Loucy (cell line): ENCODE data around the gene MARS2.

Experiments used
- H2AFZ ChIP-seq: fragments of 200-600 bp; sonication (generic); 2 replicates; pipeline ENCODE4 v1.6.0; 2016; ENCODE audit warnings: antibody characterized with exemption, mild to moderate bottlenecking, low read length, moderate library complexity
- H3F3A ChIP-seq: fragments of 200-600 bp; 2 replicates; pipeline ENCODE4 v1.6.0; 2016; ENCODE audit warnings: antibody characterized with exemption, low read depth, mild to moderate bottlenecking
- H3K27me3 ChIP-seq: fragments of 200-600 bp; sonication (generic); 2 replicates; pipeline ENCODE4 v1.6.1; 2014; ENCODE audit warnings: low read length, mild to moderate bottlenecking; ENCODE audit not compliant: insufficient read depth, poor library complexity, severe bottlenecking
- H3K36me3 ChIP-seq: fragments of 200-600 bp; sonication (generic); 2 replicates; pipeline ENCODE4 v1.6.1; 2016; ENCODE audit warnings: low read length; ENCODE audit not compliant: insufficient read depth
- H3K4me1 ChIP-seq: fragments of 200-600 bp; sonication (generic); 2 replicates; pipeline ENCODE4 v1.5.1; 2014; ENCODE audit warnings: low read length, mild to moderate bottlenecking; ENCODE audit not compliant: insufficient read depth, poor library complexity, severe bottlenecking
- H3K4me2 ChIP-seq: fragments of 200-600 bp; sonication (generic); 2 replicates; pipeline ENCODE4 v1.6.0; 2014; ENCODE audit warnings: antibody characterized with exemption, low read length, low read depth, mild to moderate bottlenecking; ENCODE audit not compliant: poor library complexity, severe bottlenecking
- H3K4me3 ChIP-seq: fragments of 200-600 bp; sonication (generic); 2 replicates; pipeline ENCODE4 v1.5.1; 2014; ENCODE audit warnings: low read length, mild to moderate bottlenecking, mixed read lengths; ENCODE audit not compliant: poor library complexity, severe bottlenecking
- H3K79me2 ChIP-seq: fragments of 200-600 bp; sonication (generic); 2 replicates; pipeline ENCODE4 v1.6.1; 2014; ENCODE audit warnings: low read length; ENCODE audit not compliant: insufficient read depth
- H3K9ac ChIP-seq: fragments of 200-600 bp; sonication (generic); 2 replicates; pipeline ENCODE4 v1.6.0; 2014; ENCODE audit warnings: mild to moderate bottlenecking, low read depth, low read length, moderate library complexity; ENCODE audit not compliant: poor library complexity, severe bottlenecking
- H3K9me2 ChIP-seq: fragments of 200-600 bp; sonication (generic); replicated peaks from 2 replicates; pipeline ENCODE4 v1.6.1; 2016; ENCODE audit warnings: low read depth, low read length, mixed read lengths
- H3K9me3 ChIP-seq: fragments of 200-600 bp; sonication (generic); 2 replicates; pipeline ENCODE4 v1.6.1; 2014; ENCODE audit warnings: mild to moderate bottlenecking, antibody characterized with exemption, low read length, low read depth; ENCODE audit not compliant: insufficient read depth
- H4K20me1 ChIP-seq: fragments of 200-600 bp; sonication (generic); 2 replicates; pipeline ENCODE4 v1.6.0; 2014; ENCODE audit warnings: antibody characterized with exemption, low read length, mild to moderate bottlenecking; ENCODE audit not compliant: insufficient read depth, poor library complexity, severe bottlenecking
- EZH2phosphoT487 ChIP-seq: fragments of 200-600 bp; IDR thresholded peaks from 2 replicates; pipeline ENCODE4 v1.6.1; 2018; ENCODE audit warnings: antibody characterized with exemption, mild to moderate bottlenecking, moderate library complexity, borderline replicate concordance
- TF ChIP-seq, protein P1 (sequence below): fragments of 200-600 bp; sonication (generic); conservative IDR thresholded peaks from 2 replicates; pipeline ENCODE4 v1.5.1; 2014; ENCODE audit warnings: mild to moderate bottlenecking, antibody characterized with exemption, low read length

Gene MARS2

GRCh38 chr2:197705121-197705911 is at the start of gene MARS2:
MARS2 (plus strand) TSS chr2:197705369; CDS start chr2:197705406, 37 bp downstream.
- no peaks in the 10 kb centered on the region for H3K36me3 ChIP-seq
- TF ChIP-seq, protein P1, sequence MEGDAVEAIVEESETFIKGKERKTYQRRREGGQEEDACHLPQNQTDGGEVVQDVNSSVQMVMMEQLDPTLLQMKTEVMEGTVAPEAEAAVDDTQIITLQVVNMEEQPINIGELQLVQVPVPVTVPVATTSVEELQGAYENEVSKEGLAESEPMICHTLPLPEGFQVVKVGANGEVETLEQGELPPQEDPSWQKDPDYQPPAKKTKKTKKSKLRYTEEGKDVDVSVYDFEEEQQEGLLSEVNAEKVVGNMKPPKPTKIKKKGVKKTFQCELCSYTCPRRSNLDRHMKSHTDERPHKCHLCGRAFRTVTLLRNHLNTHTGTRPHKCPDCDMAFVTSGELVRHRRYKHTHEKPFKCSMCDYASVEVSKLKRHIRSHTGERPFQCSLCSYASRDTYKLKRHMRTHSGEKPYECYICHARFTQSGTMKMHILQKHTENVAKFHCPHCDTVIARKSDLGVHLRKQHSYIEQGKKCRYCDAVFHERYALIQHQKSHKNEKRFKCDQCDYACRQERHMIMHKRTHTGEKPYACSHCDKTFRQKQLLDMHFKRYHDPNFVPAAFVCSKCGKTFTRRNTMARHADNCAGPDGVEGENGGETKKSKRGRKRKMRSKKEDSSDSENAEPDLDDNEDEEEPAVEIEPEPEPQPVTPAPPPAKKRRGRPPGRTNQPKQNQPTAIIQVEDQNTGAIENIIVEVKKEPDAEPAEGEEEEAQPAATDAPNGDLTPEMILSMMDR = no peak
- no peak for TF ChIP-seq EZH2phosphoT487
- no peaks in the 10 kb centered on the region for H3K9me3 ChIP-seq
- H3K4me3 ChIP-seq = peak within 1 kb of the TSS; percentile 98
- no peaks in the 10 kb centered on the region for H3F3A ChIP-seq
- H3K9ac ChIP-seq = peak within 1 kb of the TSS; percentile 83
- H3K4me2 ChIP-seq = peak within 1 kb of the TSS; percentile 91
- H3K79me2 ChIP-seq = peaks cover 47% of the 10 kb centered on the region
- peak within 1 kb of the TSS; percentile 98 for H2AFZ ChIP-seq
- no peaks in the 10 kb centered on the region for H3K27me3 ChIP-seq
- H3K4me1 ChIP-seq = peaks cover 45% of the 10 kb centered on the region
- no peaks in the 10 kb centered on the region for H3K9me2 ChIP-seq
- peaks cover 32% of the 10 kb centered on the region for H4K20me1 ChIP-seq

- H3K9ac ChIP-seq = no peak overlapping the region
- H3K4me2 ChIP-seq = no peak overlapping the region
- H3K79me2 ChIP-seq = no peaks in the 10 kb centered on the region
- no peaks in the 10 kb centered on the region for H3K9me2 ChIP-seq
- H2AFZ ChIP-seq = no peak overlapping the region
- H3K9me3 ChIP-seq = no peaks in the 10 kb centered on the region
- H4K20me1 ChIP-seq = no peaks in the 10 kb centered on the region
- no peaks in the 10 kb centered on the region for H3K36me3 ChIP-seq
- no peaks in the 10 kb centered on the region for H3F3A ChIP-seq
- TF ChIP-seq EZH2phosphoT487 = no peak
- TF ChIP-seq, protein P1 = no peak
- no peak overlapping the region for H3K4me3 ChIP-seq
- no peaks in the 10 kb centered on the region for H3K27me3 ChIP-seq
- H3K4me1 ChIP-seq = peaks cover 10% of the 10 kb centered on the region
These were observed 47.6 kb upstream of the MARS2 start for GRCh38 chr2:197657562-197657961.

DNA sequence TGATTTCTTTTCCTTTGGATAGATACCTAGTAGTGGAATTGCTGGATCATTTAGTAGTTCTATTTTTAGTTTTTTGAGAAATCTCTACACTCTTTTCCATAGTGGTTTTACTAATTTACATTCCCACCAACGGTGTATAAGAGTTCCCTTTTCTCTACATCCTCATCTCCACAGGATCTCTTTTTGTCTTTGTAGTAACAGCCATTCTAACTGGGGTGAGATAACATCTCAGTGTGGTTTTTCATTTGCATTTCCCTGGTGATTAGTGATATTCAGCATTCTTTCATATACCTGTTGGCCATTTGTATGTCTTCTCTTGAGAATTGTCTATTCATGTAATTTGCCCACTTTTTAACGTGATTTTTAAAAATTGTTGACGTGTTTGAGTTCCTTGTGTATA is 43.5 kb upstream of the MARS2 start:
- Histone ChIP-seq H3K9me2 (no peaks in the 10 kb centered on the region), H3K9me3 (peaks cover 8% of the 10 kb centered on the region; the same call in 1 of the 2 replicates), H3K9ac (no peak overlapping the region), H3K79me2 (no peaks in the 10 kb centered on the region), H3K4me2 (peak overlapping the region; percentile 12), H3K4me3 (no peak overlapping the region), H2AFZ (no peak overlapping the region), H4K20me1 (no peaks in the 10 kb centered on the region), H3K36me3 (no peaks in the 10 kb centered on the region), H3F3A (0 out of 2 replicates have a peak, but pooled peaks cover 6% of the 10 kb centered on the region), H3K27me3 (no peaks in the 10 kb centered on the region), H3K4me1 (peaks cover 16% of the 10 kb centered on the region)
- TF ChIP-seq EZH2phosphoT487 = no peak
- TF ChIP-seq, protein P1 = no peak
